GM12801 (cell line): Measurements from ENCODE around the gene GORASP1.

Source experiments
- TF ChIP-seq, protein P1 (sequence below): IDR thresholded peaks from one replicate; pipeline ENCODE4 v1.5.1; 2011; ENCODE audit warnings: control low read depth; ENCODE audit not compliant: insufficient read length; ENCODE audit errors: extremely low read depth

GORASP1 gene

DNA sequence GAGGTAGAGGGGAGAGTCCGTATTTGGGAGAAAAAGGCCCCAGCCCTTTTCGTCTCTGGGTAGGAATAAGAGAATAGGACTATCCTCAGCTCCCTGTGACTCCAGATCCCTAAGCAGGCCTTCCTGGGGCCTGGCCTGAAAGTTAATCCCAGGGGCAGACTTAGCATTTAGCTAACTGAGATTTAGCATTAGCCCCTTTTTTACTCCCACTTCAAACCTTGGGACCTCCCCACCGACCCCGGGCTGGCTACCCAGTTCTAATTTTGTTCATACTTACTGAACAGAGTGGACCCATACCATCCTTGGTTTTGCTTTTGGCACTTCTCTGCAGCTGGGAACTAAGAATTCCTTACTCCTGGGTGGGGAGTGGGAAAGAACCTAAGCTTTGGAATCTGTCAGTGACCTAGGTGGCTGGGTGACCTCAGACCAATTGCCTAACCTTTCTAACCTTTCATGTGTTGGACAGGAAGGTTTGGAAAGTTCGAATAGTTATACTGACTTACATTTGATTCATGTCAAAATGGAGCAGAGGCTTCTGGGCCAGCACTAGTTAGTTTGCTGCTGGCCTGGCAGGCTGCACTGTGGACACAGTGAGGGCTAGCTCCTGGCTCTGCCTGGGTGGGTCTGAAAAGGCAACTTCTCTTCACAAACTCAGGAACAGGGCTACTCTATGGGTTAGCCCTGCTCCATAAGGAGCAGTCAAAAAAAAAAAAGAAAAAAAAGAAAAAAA lies 11.7 kb upstream of the GORASP1 start:
- TF ChIP-seq, protein P1, sequence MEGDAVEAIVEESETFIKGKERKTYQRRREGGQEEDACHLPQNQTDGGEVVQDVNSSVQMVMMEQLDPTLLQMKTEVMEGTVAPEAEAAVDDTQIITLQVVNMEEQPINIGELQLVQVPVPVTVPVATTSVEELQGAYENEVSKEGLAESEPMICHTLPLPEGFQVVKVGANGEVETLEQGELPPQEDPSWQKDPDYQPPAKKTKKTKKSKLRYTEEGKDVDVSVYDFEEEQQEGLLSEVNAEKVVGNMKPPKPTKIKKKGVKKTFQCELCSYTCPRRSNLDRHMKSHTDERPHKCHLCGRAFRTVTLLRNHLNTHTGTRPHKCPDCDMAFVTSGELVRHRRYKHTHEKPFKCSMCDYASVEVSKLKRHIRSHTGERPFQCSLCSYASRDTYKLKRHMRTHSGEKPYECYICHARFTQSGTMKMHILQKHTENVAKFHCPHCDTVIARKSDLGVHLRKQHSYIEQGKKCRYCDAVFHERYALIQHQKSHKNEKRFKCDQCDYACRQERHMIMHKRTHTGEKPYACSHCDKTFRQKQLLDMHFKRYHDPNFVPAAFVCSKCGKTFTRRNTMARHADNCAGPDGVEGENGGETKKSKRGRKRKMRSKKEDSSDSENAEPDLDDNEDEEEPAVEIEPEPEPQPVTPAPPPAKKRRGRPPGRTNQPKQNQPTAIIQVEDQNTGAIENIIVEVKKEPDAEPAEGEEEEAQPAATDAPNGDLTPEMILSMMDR = no peak

DNA sequence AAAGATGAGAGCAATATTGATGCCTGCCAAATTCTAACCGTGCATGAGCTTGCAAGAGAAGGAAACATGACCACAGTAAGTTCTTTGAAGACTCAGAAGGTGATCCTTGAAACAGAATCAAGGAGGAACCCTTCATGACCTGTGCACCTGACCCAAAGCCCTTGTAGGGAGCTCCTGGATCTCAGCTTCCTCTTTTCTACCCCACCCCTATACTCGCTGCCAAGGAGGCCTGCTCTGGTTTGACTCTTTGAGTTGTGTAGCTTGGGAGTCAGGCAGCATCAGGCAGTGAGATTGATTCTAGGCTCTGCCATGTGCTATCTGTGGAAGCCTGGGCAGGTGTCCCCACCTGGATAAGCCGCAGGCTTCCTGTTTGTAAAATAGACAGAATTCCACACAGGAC lies 10.7 kb upstream of the GORASP1 start:
- TF ChIP-seq, protein P1 = no peak

DNA sequence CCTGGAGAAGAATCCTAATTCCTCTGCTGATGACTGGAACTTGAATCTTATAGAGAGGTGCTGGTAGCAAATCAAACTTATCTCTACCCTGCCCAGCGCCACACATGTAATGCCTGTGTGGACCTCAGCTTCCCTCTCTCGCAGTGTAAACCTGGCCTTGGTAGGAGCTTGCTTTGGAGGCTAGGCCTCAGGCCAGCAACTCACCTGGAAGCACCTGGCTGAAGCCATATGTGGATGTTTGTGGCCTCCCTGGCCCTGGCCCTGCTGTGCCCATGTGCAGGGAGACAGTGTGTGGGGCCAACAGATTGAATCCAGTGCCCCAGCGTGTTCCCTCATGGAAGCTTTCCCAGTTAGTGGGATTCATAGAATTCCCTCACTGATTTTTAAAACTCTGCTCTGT lies 8.4 kb upstream of the GORASP1 start:
- TF ChIP-seq, protein P1 = no peak

DNA sequence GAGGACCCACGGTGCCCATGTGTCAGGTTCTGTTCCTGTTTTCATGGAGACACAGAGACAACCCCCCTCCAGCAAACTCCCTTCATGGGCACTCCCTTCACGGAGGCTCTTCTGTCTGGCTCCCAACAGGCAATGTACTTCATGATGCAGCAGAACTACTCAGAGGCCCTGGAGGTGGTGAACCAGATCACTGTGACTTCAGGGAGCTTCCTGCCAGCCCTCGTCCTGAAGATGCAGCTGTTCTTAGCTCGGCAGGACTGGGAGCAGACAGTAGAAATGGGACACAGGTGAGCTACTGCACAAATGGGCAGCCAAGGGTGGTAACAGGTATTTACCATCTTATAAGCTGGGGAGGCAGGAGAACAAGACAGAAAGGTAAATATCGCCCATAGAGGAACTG lies 7.0 kb upstream of the GORASP1 start:
- TF ChIP-seq, protein P1 = no peak

DNA sequence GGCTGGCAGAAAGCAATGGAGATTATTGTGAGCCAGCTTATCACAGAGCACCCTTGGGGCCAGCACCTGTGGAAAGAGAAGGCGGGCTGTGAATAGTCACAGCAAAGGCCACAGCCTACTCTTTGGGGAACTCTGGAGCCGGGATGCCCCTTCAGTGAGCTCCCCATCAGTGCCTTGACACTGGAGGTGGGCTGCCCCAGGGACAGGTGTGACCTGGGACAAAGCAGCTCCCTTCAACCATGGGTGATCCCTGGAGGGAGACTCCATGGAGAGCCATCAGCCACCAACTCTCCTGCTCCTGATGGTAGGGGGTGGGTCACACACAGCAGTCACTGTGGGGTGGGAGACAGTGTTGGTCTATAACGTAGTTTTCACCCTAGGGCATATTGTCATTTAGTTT lies 5.9 kb upstream of the GORASP1 start:
- TF ChIP-seq, protein P1 = no peak

DNA sequence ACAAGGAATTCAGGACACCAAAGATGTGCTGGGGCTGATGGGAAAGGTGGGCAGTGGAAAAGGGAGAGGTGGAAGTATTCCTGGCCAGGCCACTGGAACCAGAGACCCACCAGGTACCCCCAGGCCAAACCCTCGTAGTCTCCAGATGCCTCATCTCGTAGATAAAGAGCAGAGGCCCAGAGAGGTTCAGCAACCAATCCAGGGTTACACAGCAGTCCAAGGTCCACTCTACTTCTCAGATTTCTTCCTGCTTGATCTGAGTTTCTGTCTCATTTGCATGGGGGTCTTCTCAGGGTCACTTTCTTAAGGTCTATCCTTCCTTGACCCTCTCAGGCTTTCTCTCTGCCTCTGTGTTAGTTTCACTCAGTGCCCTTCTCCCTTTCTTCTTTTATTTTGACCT lies 5.1 kb upstream of the GORASP1 start:
- TF ChIP-seq, protein P1 = no peak

DNA sequence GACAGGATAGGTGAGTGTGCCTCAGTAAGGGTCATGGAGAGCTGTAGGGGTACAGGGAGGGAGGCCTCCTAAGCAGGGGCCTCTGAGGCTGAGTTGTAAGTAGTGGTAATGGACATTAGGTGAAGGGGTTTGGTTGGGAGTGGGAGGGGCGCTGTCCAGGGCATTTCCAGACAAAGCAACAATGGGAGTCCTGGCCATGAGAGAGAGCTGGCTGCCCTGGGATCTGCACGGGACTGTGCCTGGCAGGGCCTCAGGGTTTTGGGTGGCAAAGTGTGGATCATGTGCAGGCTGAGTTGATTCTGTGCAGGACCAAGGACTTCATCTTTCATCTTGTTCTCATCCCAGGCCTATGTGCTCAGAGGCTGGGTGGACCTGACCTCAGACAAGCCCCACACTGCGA lies 4.7 kb upstream of the GORASP1 start:
- TF ChIP-seq, protein P1 = no peak
